A549 (cell line): ENCODE data around the gene OR10AD1.

Source experiments
- POLR2A ChIP-seq: IDR thresholded peaks from 2 replicates; pipeline ENCODE4 v1.6.1; 2012; ENCODE audit warnings: mild to moderate bottlenecking, low read length
- TF ChIP-seq, protein P1 (sequence below): fragments of >200 bp; sonication (Bioruptor Twin); formaldehyde crosslinking; IDR thresholded peaks from 3 replicates; pipeline ENCODE4 v1.5.1; 2016

DNA sequence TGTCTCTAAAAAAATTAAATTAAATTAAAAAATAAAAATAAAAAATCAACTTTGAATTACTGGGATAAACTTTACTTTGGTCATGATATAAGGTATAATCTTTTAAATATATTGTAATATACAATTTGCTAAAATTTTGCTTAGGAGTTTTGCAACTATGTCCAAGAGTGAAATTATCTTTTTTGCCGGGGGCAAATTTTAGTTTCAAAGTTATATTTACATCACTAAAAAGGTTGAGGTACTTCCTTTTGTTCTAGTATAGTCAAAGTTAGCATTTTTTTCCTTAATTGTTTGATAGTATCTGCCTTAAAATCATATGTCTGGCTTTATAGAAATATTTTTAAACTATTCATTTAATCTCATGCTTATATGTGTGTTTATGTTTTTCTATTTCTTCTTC lies 17.6 kb upstream of the OR10AD1 start:
- TF ChIP-seq POLR2A = no peak
- TF ChIP-seq, protein P1, sequence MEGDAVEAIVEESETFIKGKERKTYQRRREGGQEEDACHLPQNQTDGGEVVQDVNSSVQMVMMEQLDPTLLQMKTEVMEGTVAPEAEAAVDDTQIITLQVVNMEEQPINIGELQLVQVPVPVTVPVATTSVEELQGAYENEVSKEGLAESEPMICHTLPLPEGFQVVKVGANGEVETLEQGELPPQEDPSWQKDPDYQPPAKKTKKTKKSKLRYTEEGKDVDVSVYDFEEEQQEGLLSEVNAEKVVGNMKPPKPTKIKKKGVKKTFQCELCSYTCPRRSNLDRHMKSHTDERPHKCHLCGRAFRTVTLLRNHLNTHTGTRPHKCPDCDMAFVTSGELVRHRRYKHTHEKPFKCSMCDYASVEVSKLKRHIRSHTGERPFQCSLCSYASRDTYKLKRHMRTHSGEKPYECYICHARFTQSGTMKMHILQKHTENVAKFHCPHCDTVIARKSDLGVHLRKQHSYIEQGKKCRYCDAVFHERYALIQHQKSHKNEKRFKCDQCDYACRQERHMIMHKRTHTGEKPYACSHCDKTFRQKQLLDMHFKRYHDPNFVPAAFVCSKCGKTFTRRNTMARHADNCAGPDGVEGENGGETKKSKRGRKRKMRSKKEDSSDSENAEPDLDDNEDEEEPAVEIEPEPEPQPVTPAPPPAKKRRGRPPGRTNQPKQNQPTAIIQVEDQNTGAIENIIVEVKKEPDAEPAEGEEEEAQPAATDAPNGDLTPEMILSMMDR = no peak
